GM12892 (cell line): ENCODE results near the gene IGF1R.

ENCODE experiments used
- POLR2A ChIP-seq: IDR thresholded peaks from 2 replicates; pipeline ENCODE4 v1.6.1; 2011; ENCODE audit warnings: low read depth, low read length, control low read depth
- POLR2AphosphoS5 ChIP-seq: IDR thresholded peaks from 2 replicates; pipeline ENCODE4 v1.6.1; 2011; ENCODE audit warnings: low read depth, low read length, control low read depth
- TAF1 ChIP-seq: IDR thresholded peaks from 2 replicates; pipeline ENCODE4 v1.6.1; 2011; ENCODE audit warnings: low read depth, mild to moderate bottlenecking, control low read depth, low read length, borderline replicate concordance

DNA sequence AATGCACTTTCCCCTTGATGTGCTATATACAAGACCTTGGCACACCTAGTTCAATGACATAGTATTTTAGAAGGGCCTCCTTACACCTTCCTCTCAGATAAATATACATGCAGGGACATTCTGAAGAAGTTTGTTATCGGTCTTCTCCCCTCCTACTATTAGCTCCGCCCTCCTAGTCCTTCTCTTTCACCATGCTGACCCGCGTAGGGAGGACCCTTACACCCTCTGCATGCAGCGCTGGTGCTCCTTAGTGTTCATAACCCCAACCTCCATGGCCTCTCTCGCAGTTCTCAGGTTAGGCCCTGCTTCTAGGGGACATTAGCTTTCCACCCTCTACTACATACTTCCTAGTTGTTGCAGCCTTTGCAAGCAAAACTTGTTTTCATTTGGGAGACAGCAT, 212.8 kb downstream of the IGF1R start:
- no peak for TF ChIP-seq POLR2A
- TF ChIP-seq POLR2AphosphoS5: no peak
- TF ChIP-seq TAF1: no peak
